Fibroblast of pulmonary artery (primary cell): Measurements from ENCODE around the gene MAGEE1.
A peak's percentile ranks its signal among the peaks of the same experiment; 100 is the strongest.

Experiments used
- DNase-seq: peaks from one replicate; pipeline ENCODE4 v3.0.0-alpha.2; 2010; ENCODE audit warnings: low read depth
- H3K4me3 ChIP-seq: replicated peaks from 2 replicates; pipeline ENCODE4 v1.5.1; 2011; ENCODE audit warnings: low read depth, mild to moderate bottlenecking, control low read depth, low read length, moderate library complexity
- CTCF ChIP-seq: IDR thresholded peaks from 2 replicates; pipeline ENCODE4 v1.5.1; 2011; ENCODE audit warnings: mild to moderate bottlenecking, control low read depth, low read length, inconsistent platforms; ENCODE audit errors: missing control alignments

Gene MAGEE1

GRCh38 chrX:76434103-76434741 is 6.7 kb downstream of the MAGEE1 start:
- TF ChIP-seq CTCF = no peak
- no peak for DNase-seq
- no peak overlapping the region for H3K4me3 ChIP-seq

GRCh38 chrX:76439188-76439587 is 11.7 kb downstream of the MAGEE1 start:
- DNase-seq = no peak
- no peak for TF ChIP-seq CTCF

GRCh38 chrX:76453737-76454406 is 26.4 kb downstream of the MAGEE1 start:
- no peak for TF ChIP-seq CTCF
- no peak for DNase-seq
- H3K4me3 ChIP-seq = no peak overlapping the region

More at GRCh38 chrX:76439188-76439587, 11.7 kb downstream of the MAGEE1 start:
- no peak overlapping the region for H3K4me3 ChIP-seq

GRCh38 chrX:76454456-76454927 is 27.0 kb downstream of the MAGEE1 start:
- TF ChIP-seq CTCF = peak; percentile 48
- DNase-seq = peak; percentile 18

GRCh38 chrX:76477353-76477752 is 49.8 kb downstream of the MAGEE1 start:
- DNase-seq = no peak
- H3K4me3 ChIP-seq = no peak overlapping the region
- TF ChIP-seq CTCF = no peak

More at GRCh38 chrX:76454456-76454927, 27.0 kb downstream of the MAGEE1 start:
- H3K4me3 ChIP-seq = no peak overlapping the region
